Vagina (tissue), 2 donors: Measurements from ENCODE around the gene PSMG2.

Experiments used
- POLR2A ChIP-seq, 2 donors: fragments of 450-650 bp; IDR thresholded peaks; one replicate each; pipeline ENCODE4 v1.6.1; 2017; ENCODE audit warnings: antibody characterized with exemption in 2 of 2, mild to moderate bottlenecking in 2 of 2, moderate library complexity in 2 of 2
- TF ChIP-seq, protein P1 (sequence below), 3 experiments: fragments of 450-650 bp in 2 of 3; fragments of 200-600 bp in 1 of 3; sonication (generic) in 1 of 3; IDR thresholded peaks; one replicate each; pipeline ENCODE4 v1.5.1; 2017 to 2019; ENCODE audit warnings: antibody characterized with exemption in 3 of 3, mild to moderate bottlenecking in 2 of 3, moderate library complexity in 2 of 3

DNA sequence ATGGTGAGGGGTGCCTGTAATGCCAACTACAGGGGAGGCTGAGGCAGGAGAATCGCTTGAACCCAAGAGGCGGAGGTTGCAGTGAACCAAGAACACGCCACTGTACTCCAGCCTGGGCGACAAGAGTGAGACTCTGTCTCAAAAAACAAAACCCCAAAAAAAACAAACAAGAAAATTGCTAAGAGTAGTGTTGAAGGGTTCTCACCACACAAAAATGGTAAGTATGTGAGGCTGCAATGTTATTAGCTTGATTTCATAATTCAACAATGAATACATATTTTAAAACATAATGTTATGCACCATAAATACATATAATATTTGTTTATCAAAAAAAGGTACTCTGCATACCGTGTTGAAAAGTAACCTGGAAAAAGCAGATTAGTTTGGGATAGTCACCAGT, 45.8 kb downstream of the PSMG2 start:
- no peak for TF ChIP-seq POLR2A (IDR thresholded peaks at IDR 0.05)
- TF ChIP-seq, protein P1, sequence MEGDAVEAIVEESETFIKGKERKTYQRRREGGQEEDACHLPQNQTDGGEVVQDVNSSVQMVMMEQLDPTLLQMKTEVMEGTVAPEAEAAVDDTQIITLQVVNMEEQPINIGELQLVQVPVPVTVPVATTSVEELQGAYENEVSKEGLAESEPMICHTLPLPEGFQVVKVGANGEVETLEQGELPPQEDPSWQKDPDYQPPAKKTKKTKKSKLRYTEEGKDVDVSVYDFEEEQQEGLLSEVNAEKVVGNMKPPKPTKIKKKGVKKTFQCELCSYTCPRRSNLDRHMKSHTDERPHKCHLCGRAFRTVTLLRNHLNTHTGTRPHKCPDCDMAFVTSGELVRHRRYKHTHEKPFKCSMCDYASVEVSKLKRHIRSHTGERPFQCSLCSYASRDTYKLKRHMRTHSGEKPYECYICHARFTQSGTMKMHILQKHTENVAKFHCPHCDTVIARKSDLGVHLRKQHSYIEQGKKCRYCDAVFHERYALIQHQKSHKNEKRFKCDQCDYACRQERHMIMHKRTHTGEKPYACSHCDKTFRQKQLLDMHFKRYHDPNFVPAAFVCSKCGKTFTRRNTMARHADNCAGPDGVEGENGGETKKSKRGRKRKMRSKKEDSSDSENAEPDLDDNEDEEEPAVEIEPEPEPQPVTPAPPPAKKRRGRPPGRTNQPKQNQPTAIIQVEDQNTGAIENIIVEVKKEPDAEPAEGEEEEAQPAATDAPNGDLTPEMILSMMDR (IDR thresholded peaks at IDR 0.05) = no peak
